Esophagus squamous epithelium (tissue), 5 donors: ENCODE results near the gene ANKRD11. TPM values are rescaled to one million over a fixed set of nuclear protein-coding genes. Genes with fewer than 3 reads are reported as not detected.

Experiments used
- DNase-seq: peaks from one replicate; lab custom pipeline; 2025; lab: John Stamatoyannopoulos, UW
- H3K27ac ChIP-seq, 4 donors: fragments of 200-600 bp; sonication (generic); one replicate each; pipeline ENCODE4 v1.5.1; 2016 to 2019; ENCODE audit warnings: mild to moderate bottlenecking in 1 of 4
- H3K27me3 ChIP-seq, 4 donors: fragments of 200-600 bp; sonication (generic); 1 replicate in 3 of 4; 2 replicates in 1 of 4; pipeline versions ENCODE4 v1.5.1 to v1.6.0; 2017 to 2021; ENCODE audit warnings: antibody characterized with exemption in 1 of 4
- H3K36me3 ChIP-seq, 3 donors: fragments of 200-600 bp; sonication (generic); one replicate each; pipeline ENCODE4 v1.5.1; 2016 to 2019
- H3K4me1 ChIP-seq, 3 donors: fragments of 200-600 bp; sonication (generic); one replicate each; pipeline ENCODE4 v1.5.1; 2017 to 2019
- H3K4me3 ChIP-seq, 4 donors: fragments of 200-600 bp; sonication (generic); 1 replicate in 3 of 4; 2 replicates in 1 of 4; pipeline ENCODE4 v1.5.1; 2016 to 2019; ENCODE audit warnings: mild to moderate bottlenecking in 2 of 4, moderate library complexity in 1 of 4
- H3K9me3 ChIP-seq, 3 donors: fragments of 200-600 bp; sonication (generic); one replicate each; pipeline ENCODE4 v1.5.1; 2016 to 2019
- POLR2A ChIP-seq, 4 donors: fragments of 450-650 bp; IDR thresholded peaks; one replicate each; pipeline ENCODE4 v1.6.1; 2017; ENCODE audit warnings: antibody characterized with exemption in 4 of 4, mild to moderate bottlenecking in 4 of 4, moderate library complexity in 3 of 4
- WGBS, 2 donors: methylation state at CpG; one replicate each; pipeline ENCODE4 v1.1.5; 2018; 5-methylcytosine and 5-hydroxymethylcytosine counted together
- intact Hi-C: fragments of 100-400 bp; cut with DNase I; formaldehyde crosslinking; loops from one replicate; pipeline ENCODE4 v1.15.0; 2022
- total RNA-seq, 4 donors: library from RNA; depleted of rRNA; stranded (reverse); fragments of >200 nt; gene quantifications; one replicate each; pipeline ENCODE4 v1.1.0, GENCODE V29; 2016
- TF ChIP-seq, protein P1 (sequence below), 6 experiments: fragments of 450-650 bp in 4 of 6; fragments of 200-600 bp in 2 of 6; sonication (generic) in 2 of 6; IDR thresholded peaks; one replicate each; pipeline ENCODE4 v1.5.1; 2016 to 2019; ENCODE audit warnings: antibody characterized with exemption in 6 of 6, mild to moderate bottlenecking in 4 of 6, moderate library complexity in 4 of 6
- donor health status: DM: yes; HTN: yes; CAD: no.

ANKRD11 gene
- total RNA-seq, 4 donors from 2014 or later: 51.0 to 72.7 (median 66.9) TPM

DNA sequence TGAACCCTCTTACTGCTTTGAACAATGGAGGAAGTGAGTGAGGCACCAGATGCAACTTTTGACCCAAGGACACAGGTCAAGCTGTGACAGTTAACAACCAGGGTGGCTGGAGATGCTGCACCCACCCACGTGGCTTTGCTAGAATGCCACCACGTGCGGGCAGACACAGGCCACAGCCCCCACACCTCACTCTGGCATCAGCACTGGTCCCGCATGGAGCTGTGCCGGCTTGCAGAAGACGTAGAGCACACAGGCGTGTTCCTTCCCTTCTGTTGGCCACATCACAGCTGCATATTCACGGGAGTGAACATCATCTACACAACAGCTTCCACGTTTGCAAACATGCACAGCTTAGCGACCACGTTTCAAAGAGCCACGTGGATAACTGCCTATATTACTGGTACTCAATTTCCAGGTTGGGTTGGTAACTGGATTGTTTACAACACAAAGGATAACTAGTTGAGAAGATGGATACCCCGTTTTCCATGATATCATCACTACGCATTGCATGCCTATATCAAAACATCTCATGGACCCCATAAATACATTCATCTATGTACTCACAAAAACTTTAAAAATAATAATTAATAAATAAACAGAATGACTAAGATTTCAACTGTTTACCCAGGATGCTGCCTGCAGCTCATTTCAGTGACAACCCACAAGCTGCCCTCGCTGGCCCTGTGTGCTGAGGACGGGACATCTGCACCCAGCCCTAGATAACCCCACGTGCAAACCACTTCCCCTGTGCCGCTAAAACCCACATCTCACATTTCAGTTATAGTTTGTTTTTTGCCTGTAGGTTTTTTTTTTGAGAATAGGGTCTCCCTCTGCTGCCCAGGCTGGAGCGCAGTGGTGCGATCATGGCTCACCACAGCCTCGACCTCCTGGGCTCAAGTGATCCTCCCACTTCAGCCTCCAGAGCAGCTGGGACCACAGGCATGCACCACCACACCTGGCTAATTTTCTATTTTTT is 132.0 kb downstream of the ANKRD11 start:
- H3K9me3 ChIP-seq: no peaks in the 10 kb centered on the region
- no peak overlapping the region for H3K4me3 ChIP-seq
- H3K36me3 ChIP-seq: peaks cover 0 to 23% (median 0%) of the 10 kb centered on the region in 3 donors
- peaks cover 39 to 99% (median 68%) of the 10 kb centered on the region in 3 donors for H3K4me1 ChIP-seq
- H3K27ac ChIP-seq: peak overlapping the region in 3 of 4 donors; percentile 5 to 55 (median 55)
- no peak for TF ChIP-seq POLR2A (IDR thresholded peaks at IDR 0.05)
- TF ChIP-seq, protein P1, sequence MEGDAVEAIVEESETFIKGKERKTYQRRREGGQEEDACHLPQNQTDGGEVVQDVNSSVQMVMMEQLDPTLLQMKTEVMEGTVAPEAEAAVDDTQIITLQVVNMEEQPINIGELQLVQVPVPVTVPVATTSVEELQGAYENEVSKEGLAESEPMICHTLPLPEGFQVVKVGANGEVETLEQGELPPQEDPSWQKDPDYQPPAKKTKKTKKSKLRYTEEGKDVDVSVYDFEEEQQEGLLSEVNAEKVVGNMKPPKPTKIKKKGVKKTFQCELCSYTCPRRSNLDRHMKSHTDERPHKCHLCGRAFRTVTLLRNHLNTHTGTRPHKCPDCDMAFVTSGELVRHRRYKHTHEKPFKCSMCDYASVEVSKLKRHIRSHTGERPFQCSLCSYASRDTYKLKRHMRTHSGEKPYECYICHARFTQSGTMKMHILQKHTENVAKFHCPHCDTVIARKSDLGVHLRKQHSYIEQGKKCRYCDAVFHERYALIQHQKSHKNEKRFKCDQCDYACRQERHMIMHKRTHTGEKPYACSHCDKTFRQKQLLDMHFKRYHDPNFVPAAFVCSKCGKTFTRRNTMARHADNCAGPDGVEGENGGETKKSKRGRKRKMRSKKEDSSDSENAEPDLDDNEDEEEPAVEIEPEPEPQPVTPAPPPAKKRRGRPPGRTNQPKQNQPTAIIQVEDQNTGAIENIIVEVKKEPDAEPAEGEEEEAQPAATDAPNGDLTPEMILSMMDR (IDR thresholded peaks at IDR 0.05): no peak
- DNase-seq: no peak
- intact Hi-C loops: no loop called here
- WGBS, 2 donors: 43 to 55% methylated on average over 20 to 21 of the region's 21 CpGs
- H3K27me3 ChIP-seq: no peaks in the 10 kb centered on the region

DNA sequence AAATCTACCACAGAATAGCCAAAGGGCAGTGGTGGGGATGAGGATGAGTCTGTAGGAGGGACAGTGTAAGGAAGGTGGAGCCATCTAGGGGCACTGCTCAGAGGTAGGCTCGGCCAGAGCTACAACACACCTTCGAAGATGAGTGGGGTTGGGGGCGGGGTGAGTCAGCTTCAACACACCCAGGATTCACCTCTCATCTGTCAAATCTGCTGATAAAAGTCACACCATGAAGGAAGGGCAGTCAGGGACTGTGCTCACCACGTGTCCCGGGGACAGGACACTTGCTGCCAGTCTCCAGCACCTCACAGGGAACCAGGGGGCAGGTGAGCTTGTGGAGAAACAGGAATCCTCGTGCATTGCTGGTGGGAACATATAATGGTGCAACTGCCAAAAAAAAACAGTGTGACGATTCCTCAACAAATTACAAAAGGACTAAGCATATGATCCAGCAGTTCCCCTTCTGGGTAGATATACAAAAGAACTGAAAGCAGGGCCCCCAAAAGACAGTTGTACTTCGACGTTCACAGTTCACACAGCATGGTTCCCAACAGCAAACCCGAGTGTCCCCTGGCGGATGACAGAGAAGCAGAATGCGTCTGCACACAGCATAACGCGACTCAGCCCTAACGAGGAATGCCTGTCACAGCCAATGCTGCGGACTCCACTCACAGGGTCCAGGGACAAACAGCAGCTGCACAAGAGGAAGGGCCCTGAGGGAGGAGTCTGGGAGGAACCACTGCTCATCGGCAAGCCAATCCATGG is 133.1 kb downstream of the ANKRD11 start:
- TF ChIP-seq, protein P1 (IDR thresholded peaks at IDR 0.05): no peak
- no peak for TF ChIP-seq POLR2A (IDR thresholded peaks at IDR 0.05)
- H3K4me3 ChIP-seq: no peak overlapping the region
- H3K36me3 ChIP-seq: peaks cover 0 to 23% (median 0%) of the 10 kb centered on the region in 3 donors
- WGBS, 2 donors: 47 to 66% methylated on average over 6 to 17 of the region's 17 CpGs
- DNase-seq: no peak
- no peaks in the 10 kb centered on the region for H3K9me3 ChIP-seq
- intact Hi-C loops: no loop called here
- no peaks in the 10 kb centered on the region for H3K27me3 ChIP-seq
- H3K4me1 ChIP-seq: peaks cover 39 to 100% (median 69%) of the 10 kb centered on the region in 3 donors
- H3K27ac ChIP-seq: peak overlapping the region in 2 of 4 donors; percentile 17 to 55

DNA sequence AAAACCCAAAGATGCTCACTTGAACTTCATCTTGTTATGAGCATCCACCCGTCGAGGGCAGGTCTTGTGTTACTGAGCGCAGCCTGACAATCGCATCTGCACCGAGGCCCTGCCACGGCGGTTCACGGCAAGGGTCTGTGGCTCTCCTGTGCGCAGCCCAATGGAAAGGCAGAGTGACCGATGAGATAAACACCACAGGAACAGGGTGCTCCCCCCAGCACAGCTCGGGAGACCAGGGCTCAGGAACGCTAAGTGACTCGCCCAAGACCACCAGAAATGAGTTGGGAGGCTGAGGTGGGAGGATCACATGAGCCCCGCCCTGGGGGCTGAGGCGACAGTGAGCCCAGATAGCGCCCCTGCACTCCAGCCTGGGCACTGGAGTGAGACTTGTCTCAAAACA is 134.7 kb downstream of the ANKRD11 start:
- Histone ChIP-seq H3K9me3 (no peaks in the 10 kb centered on the region), H3K4me3 (no peak overlapping the region), H3K36me3 (peaks cover 0 to 27% (median 0%) of the 10 kb centered on the region in 3 donors), H3K4me1 (peaks cover 26 to 100% (median 55%) of the 10 kb centered on the region in 3 donors), H3K27ac (peak overlapping the region in 1 of 4 donors; percentile 4), H3K27me3 (no peaks in the 10 kb centered on the region)
- TF ChIP-seq POLR2A (IDR thresholded peaks at IDR 0.05): no peak
- TF ChIP-seq, protein P1 (IDR thresholded peaks at IDR 0.05): no peak
- intact Hi-C loops: no loop called here
- 90 to 91% methylated on average over 12 to 14 of the region's 16 CpGs for WGBS, 2 donors
- no peak for DNase-seq

DNA sequence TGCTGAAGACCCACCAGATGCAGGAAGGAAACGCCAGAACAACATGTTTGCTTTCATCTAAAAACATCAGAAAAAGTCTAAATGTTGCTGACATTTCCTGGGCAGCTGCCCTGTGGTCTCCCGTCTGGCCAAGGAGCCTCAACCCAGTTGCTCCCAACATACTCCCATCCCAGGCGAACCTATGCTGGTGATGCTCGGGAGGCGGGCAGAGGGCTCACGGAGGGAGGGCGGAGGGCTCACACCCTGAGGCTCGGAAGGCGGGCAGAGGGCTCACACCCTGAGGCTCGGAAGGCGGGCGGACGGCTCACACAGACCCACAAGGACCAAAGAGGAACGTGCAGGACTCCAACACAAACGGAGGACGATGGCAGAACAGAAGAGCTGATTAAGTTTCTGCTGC is 135.4 kb downstream of the ANKRD11 start:
- Histone ChIP-seq H3K27me3 (no peaks in the 10 kb centered on the region), H3K4me3 (no peak overlapping the region), H3K9me3 (no peaks in the 10 kb centered on the region), H3K4me1 (peaks cover 24 to 94% (median 49%) of the 10 kb centered on the region in 3 donors), H3K27ac (peak overlapping the region in 2 of 4 donors; percentile 10 to 21), H3K36me3 (peaks cover 0 to 28% (median 0%) of the 10 kb centered on the region in 3 donors)
- intact Hi-C loops: no loop called here
- TF ChIP-seq, protein P1 (IDR thresholded peaks at IDR 0.05): no peak
- no peak for TF ChIP-seq POLR2A (IDR thresholded peaks at IDR 0.05)
- no peak for DNase-seq
- 82 to 84% methylated on average over 9 of the region's 16 CpGs for WGBS, 2 donors
